GM23338 (cell line): ENCODE data around the gene PLXND1. TPM values are rescaled to one million over a fixed set of nuclear protein-coding genes. Genes with fewer than 3 reads are reported as not detected.

ENCODE experiments used
- ATAC-seq: fragments of 200-7000 bp; cut with Tn5 transposase; 3 replicates; pipeline ENCODE4 v1.9.1; 2020
- DNase-seq: peaks from one replicate; pipeline ENCODE4 v3.0.0-alpha.2; 2015; ENCODE audit warnings: low spot score
- H2AFZ ChIP-seq: fragments of 200-600 bp; sonication (generic); 2 replicates; pipeline ENCODE4 v1.8.0; 2016; ENCODE audit warnings: antibody characterized with exemption, mild to moderate bottlenecking, moderate library complexity
- H3F3A ChIP-seq: fragments of 200-600 bp; sonication (generic); replicated peaks from 2 replicates; pipeline ENCODE4 v1.8.0; 2017; ENCODE audit warnings: antibody characterized with exemption, mixed run types, low read depth
- H3K27ac ChIP-seq: fragments of 200-600 bp; sonication (generic); 2 replicates; pipeline ENCODE4 v1.6.1; 2016; ENCODE audit warnings: low read depth
- H3K27me3 ChIP-seq: fragments of 200-600 bp; sonication (generic); 2 replicates; pipeline ENCODE4 v1.8.0; 2016; ENCODE audit warnings: mild to moderate bottlenecking, mixed run types, moderate library complexity; ENCODE audit not compliant: insufficient read depth
- H3K36me3 ChIP-seq: fragments of 200-600 bp; sonication (generic); 2 replicates; pipeline ENCODE4 v1.8.0; 2016; ENCODE audit warnings: mild to moderate bottlenecking; ENCODE audit not compliant: insufficient read depth
- H3K4me1 ChIP-seq: fragments of 200-600 bp; sonication (generic); 2 replicates; pipeline ENCODE4 v1.8.0; 2016; ENCODE audit warnings: mild to moderate bottlenecking, moderate library complexity; ENCODE audit not compliant: insufficient read depth
- H3K4me2 ChIP-seq: fragments of 200-600 bp; sonication (generic); 2 replicates; pipeline ENCODE4 v1.7.1; 2017; ENCODE audit warnings: mixed run types
- H3K4me3 ChIP-seq: fragments of 200-600 bp; sonication (generic); 2 replicates; pipeline ENCODE4 v1.6.1; 2016; ENCODE audit warnings: mixed run types
- H3K79me2 ChIP-seq: fragments of 200-600 bp; sonication (generic); replicated peaks from 2 replicates; pipeline ENCODE4 v1.8.0; 2017; ENCODE audit warnings: mild to moderate bottlenecking; ENCODE audit not compliant: insufficient read depth
- H3K9me2 ChIP-seq: fragments of 200-600 bp; sonication (generic); 2 replicates; pipeline ENCODE4 v1.8.0; 2017; ENCODE audit not compliant: insufficient read depth
- H4K20me1 ChIP-seq: fragments of 200-600 bp; sonication (generic); replicated peaks from 2 replicates; pipeline ENCODE4 v1.8.0; 2017; ENCODE audit warnings: mild to moderate bottlenecking; ENCODE audit not compliant: insufficient read depth
- H3K27ac Mint-ChIP-seq: 2 replicates; pipeline ENCODE4 v1.8.0; 2020; ENCODE audit warnings: inconsistent platforms, mild to moderate bottlenecking, moderate library complexity, mixed read lengths
- H3K27me3 Mint-ChIP-seq: 3 replicates; pipeline ENCODE4 v1.8.0; 2022; ENCODE audit warnings: low read depth, mild to moderate bottlenecking, moderate library complexity, mixed read lengths, inconsistent platforms; ENCODE audit not compliant: insufficient read depth, poor library complexity
- H3K36me3 Mint-ChIP-seq: 3 replicates; pipeline ENCODE4 v1.8.0; 2021; ENCODE audit warnings: low read depth, mild to moderate bottlenecking, inconsistent platforms, moderate library complexity, mixed read lengths
- H3K4me1 Mint-ChIP-seq: 3 replicates; pipeline ENCODE4 v1.8.0; 2020; ENCODE audit warnings: mild to moderate bottlenecking, inconsistent platforms, mixed read lengths
- H3K4me3 Mint-ChIP-seq: 3 replicates; pipeline ENCODE4 v1.8.0; 2021; ENCODE audit warnings: moderate library complexity, mild to moderate bottlenecking, inconsistent platforms, mixed read lengths
- H3K9me3 Mint-ChIP-seq: 3 replicates; pipeline ENCODE4 v1.8.0; 2020; ENCODE audit warnings: moderate library complexity, mild to moderate bottlenecking, inconsistent platforms, mixed read lengths
- CREB1 ChIP-seq: fragments of 250-450 bp; sonication (Bioruptor Pico); IDR thresholded peaks from 2 replicates; pipeline ENCODE4 v1.5.0; 2020; ENCODE audit warnings: low read depth, mild to moderate bottlenecking, moderate library complexity
- EZH2phosphoT487 ChIP-seq: fragments of 200-600 bp; sonication (generic); IDR thresholded peaks from one replicate; pipeline ENCODE4 v1.8.1; 2018; ENCODE audit warnings: antibody characterized with exemption; ENCODE audit not compliant: unreplicated experiment
- NANOG ChIP-seq: IDR thresholded peaks from 2 replicates; pipeline ENCODE4 v1.6.1; 2016; ENCODE audit warnings: antibody characterized with exemption, borderline replicate concordance
- POLR2AphosphoS5 ChIP-seq: IDR thresholded peaks from 2 replicates; pipeline ENCODE4 v1.6.1; 2016; ENCODE audit warnings: antibody characterized with exemption, low read depth
- STAT1 ChIP-seq: IDR thresholded peaks from one replicate; pipeline ENCODE4 v1.6.1; 2016; ENCODE audit warnings: antibody characterized with exemption; ENCODE audit not compliant: unreplicated experiment
- ZNF114 ChIP-seq: fragments of 250-450 bp; sonication (Bioruptor Pico); IDR thresholded peaks from 2 replicates; pipeline ENCODE4 v1.5.0; 2020; ENCODE audit warnings: mild to moderate bottlenecking, moderate library complexity
- polyA plus RNA-seq: library from polyadenylated mRNA; unstranded; fragments of >200 nt; fragmentation: Nextera tagmentation; extraction: Ambion mirVana; gene quantifications from 2 replicates; pipeline ENCODE4 v1.2.1, GENCODE V29; 2016
- total RNA-seq: library from RNA; depleted of rRNA; stranded (reverse); fragments of >200 nt; shearing (Covaris generic); gene quantifications from 2 replicates; pipeline ENCODE4 v1.2.3, GENCODE V29; 2014
- TF ChIP-seq, protein P1 (sequence below): IDR thresholded peaks from one replicate; pipeline ENCODE4 v1.6.1; 2018; ENCODE audit warnings: antibody characterized with exemption; ENCODE audit not compliant: unreplicated experiment
- TF ChIP-seq, protein P2 (sequence below): IDR thresholded peaks from 2 replicates; pipeline ENCODE4 v1.6.1; 2016; ENCODE audit warnings: antibody characterized with exemption
- TF ChIP-seq, protein P3 (sequence below), 2 experiments: fragments of 200-600 bp in 1 of 2; sonication (generic) in 1 of 2; conservative IDR thresholded peaks; 2 replicates each; pipeline versions ENCODE4 v1.5.1 to v1.6.1; 2016 to 2017; ENCODE audit warnings: antibody characterized with exemption in 2 of 2, low read depth in 2 of 2, mild to moderate bottlenecking in 2 of 2, moderate library complexity in 1 of 2

The PLXND1 gene
- total and polyA plus RNA-seq, 2 experiments from 2014 or later = 13.3 to 60.4 TPM

DNA sequence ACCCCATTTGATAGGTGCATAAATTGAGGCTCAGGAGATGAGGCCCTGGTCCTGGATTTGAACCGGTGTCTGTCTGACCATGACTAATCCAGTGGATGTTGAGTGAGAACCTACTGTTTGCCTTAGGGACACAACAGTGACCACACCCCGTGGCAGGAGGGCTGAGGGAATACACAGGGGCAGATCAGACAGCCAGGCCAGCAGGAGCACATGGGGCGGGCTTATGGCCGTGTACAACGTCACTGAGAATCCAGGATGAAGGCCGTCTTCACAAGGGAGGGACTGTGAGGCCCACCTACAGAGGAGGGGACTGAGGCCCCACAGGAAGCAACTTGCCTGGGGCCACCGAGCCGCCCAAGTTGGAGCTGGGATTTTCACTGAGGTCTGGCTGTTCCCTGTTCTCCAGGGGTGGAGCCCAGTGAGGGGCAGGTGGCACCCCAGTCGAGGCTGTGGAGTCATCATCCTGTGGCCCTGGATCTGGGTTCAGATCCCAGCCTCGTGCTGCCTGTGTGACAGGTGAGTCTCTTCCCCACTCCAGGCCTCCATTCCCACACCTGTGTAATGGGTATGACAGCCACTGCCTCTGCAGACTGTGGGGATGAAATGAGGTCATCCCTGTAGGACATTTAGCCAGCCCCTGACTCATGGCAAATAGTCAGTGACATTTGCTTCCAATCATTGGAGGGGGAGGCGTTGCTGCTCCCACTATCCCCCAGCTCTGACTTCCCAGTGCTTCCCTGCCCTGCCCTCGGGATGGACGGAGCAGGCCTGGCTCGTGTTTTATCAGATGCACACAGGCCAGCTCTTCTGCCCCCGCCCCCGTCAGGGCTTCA, 6.3 kb upstream of the PLXND1 start (continued):
- TF ChIP-seq, protein P1, sequence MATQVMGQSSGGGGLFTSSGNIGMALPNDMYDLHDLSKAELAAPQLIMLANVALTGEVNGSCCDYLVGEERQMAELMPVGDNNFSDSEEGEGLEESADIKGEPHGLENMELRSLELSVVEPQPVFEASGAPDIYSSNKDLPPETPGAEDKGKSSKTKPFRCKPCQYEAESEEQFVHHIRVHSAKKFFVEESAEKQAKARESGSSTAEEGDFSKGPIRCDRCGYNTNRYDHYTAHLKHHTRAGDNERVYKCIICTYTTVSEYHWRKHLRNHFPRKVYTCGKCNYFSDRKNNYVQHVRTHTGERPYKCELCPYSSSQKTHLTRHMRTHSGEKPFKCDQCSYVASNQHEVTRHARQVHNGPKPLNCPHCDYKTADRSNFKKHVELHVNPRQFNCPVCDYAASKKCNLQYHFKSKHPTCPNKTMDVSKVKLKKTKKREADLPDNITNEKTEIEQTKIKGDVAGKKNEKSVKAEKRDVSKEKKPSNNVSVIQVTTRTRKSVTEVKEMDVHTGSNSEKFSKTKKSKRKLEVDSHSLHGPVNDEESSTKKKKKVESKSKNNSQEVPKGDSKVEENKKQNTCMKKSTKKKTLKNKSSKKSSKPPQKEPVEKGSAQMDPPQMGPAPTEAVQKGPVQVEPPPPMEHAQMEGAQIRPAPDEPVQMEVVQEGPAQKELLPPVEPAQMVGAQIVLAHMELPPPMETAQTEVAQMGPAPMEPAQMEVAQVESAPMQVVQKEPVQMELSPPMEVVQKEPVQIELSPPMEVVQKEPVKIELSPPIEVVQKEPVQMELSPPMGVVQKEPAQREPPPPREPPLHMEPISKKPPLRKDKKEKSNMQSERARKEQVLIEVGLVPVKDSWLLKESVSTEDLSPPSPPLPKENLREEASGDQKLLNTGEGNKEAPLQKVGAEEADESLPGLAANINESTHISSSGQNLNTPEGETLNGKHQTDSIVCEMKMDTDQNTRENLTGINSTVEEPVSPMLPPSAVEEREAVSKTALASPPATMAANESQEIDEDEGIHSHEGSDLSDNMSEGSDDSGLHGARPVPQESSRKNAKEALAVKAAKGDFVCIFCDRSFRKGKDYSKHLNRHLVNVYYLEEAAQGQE = no peak
- no peak for TF ChIP-seq EZH2phosphoT487
- TF ChIP-seq, protein P2, sequence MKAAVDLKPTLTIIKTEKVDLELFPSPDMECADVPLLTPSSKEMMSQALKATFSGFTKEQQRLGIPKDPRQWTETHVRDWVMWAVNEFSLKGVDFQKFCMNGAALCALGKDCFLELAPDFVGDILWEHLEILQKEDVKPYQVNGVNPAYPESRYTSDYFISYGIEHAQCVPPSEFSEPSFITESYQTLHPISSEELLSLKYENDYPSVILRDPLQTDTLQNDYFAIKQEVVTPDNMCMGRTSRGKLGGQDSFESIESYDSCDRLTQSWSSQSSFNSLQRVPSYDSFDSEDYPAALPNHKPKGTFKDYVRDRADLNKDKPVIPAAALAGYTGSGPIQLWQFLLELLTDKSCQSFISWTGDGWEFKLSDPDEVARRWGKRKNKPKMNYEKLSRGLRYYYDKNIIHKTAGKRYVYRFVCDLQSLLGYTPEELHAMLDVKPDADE = no peak
- TF ChIP-seq STAT1 = no peak
- no peak for TF ChIP-seq ZNF114 (CRISPR knock-in tag)
- no peak for TF ChIP-seq CREB1

DNA sequence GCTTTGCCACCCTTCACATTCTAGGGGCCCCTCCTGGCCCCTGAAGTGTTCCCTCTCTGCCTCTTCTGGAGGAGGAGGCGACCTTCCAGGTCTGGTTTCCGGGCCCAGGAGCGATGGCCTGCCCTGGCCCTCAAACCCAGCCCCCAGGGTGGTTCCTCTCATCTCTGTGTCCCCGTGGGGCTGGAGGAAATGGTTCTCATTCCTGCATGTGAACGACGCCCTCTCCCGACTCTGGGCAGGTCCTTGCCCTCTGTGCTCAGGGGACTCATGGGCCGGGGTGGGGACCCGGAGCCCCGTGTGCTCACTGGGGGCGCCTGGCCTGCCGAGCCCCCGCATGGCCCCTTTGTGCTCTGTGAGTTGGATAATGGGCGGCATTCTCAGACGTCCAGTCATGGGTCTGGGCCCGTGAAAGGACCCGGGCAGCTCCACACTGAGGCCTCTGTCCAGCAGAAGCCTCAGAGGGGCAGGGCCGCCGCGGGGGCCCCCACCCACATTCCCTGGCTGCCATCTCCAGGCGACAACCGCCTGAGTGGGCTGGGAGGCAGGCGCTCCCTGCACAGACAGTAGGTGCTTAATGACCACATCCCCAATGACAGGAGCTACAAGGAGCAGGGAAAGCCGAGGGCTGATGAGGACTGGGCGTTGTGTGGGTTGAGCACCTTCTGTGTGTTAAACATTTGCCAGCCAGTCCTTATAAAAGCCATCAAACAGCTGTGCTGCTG, 5.5 kb upstream of the PLXND1 start:
- Histone ChIP-seq H4K20me1 (no peaks in the 10 kb centered on the region), H3K4me3 (0 out of 2 replicates have a peak overlapping the region, but pooled peaks have one; percentile 34), H3K4me2 (peak overlapping the region; percentile 66), H3K9me2 (no peaks in the 10 kb centered on the region), H3K27me3 (peaks cover 17% of the 10 kb centered on the region), H3K79me2 (no peaks in the 10 kb centered on the region), H2AFZ (peak overlapping the region; percentile 94), H3K4me1 (peaks cover 30% of the 10 kb centered on the region; the same call in 1 of the 2 replicates), H3K27ac (no peak overlapping the region), H3F3A (peaks cover 7% of the 10 kb centered on the region; the same call in 1 of the 2 replicates), H3K36me3 (no peaks in the 10 kb centered on the region)
- peak; percentile 85 for DNase-seq
- H3K27me3 Mint-ChIP-seq = peaks cover 25% of the 10 kb centered on the region
- TF ChIP-seq, protein P3, sequence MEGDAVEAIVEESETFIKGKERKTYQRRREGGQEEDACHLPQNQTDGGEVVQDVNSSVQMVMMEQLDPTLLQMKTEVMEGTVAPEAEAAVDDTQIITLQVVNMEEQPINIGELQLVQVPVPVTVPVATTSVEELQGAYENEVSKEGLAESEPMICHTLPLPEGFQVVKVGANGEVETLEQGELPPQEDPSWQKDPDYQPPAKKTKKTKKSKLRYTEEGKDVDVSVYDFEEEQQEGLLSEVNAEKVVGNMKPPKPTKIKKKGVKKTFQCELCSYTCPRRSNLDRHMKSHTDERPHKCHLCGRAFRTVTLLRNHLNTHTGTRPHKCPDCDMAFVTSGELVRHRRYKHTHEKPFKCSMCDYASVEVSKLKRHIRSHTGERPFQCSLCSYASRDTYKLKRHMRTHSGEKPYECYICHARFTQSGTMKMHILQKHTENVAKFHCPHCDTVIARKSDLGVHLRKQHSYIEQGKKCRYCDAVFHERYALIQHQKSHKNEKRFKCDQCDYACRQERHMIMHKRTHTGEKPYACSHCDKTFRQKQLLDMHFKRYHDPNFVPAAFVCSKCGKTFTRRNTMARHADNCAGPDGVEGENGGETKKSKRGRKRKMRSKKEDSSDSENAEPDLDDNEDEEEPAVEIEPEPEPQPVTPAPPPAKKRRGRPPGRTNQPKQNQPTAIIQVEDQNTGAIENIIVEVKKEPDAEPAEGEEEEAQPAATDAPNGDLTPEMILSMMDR (conservative IDR thresholded peaks at IDR 0.05; ENCODE audit: low read depth in 2 of 2) = peak in 1 of 2 experiments; percentile 55; a peak in 2 of 4 replicates
- TF ChIP-seq, protein P2 = peak; percentile 60; the same call in 1 of the 2 replicates
- TF ChIP-seq ZNF114 (CRISPR knock-in tag) (no peak), POLR2AphosphoS5 (no peak), NANOG (no peak)
- no peaks in the 10 kb centered on the region for H3K36me3 Mint-ChIP-seq
- ATAC-seq = peak; percentile 64
- H3K27ac Mint-ChIP-seq = no peak overlapping the region; the same call in 1 of the 2 replicates
- H3K4me3 Mint-ChIP-seq = no peak overlapping the region
- H3K9me3 Mint-ChIP-seq = no peaks in the 10 kb centered on the region; the same call in 2 of the 3 replicates
- H3K4me1 Mint-ChIP-seq = peaks cover 29% of the 10 kb centered on the region
